Progenitor cell of endocrine pancreas (in vitro differentiated cells): ENCODE measurements around the gene NRDC. TPM values are rescaled to one million over a fixed set of nuclear protein-coding genes. Genes with fewer than 3 reads are reported as not detected.

Experiments
- DNase-seq: peaks from one replicate; pipeline ENCODE4 v3.0.0; 2021; ENCODE audit warnings: low spot score; ENCODE audit not compliant: unreplicated experiment
- H3K27ac Mint-ChIP-seq: 2 replicates; pipeline ENCODE4 v1.8.0; 2021; ENCODE audit warnings: mild to moderate bottlenecking, moderate library complexity, mixed read lengths
- H3K27me3 Mint-ChIP-seq: 2 replicates; pipeline ENCODE4 v1.8.0; 2021; ENCODE audit warnings: mixed read lengths
- H3K36me3 Mint-ChIP-seq: 2 replicates; pipeline ENCODE4 v1.8.0; 2022; ENCODE audit warnings: mixed read lengths; ENCODE audit not compliant: insufficient read depth
- H3K4me1 Mint-ChIP-seq: 2 replicates; pipeline ENCODE4 v1.8.0; 2021; ENCODE audit warnings: low read depth, mixed read lengths
- H3K4me3 Mint-ChIP-seq: 2 replicates; pipeline ENCODE4 v1.8.0; 2021; ENCODE audit warnings: low read depth, mild to moderate bottlenecking, moderate library complexity, mixed read lengths
- H3K9me3 Mint-ChIP-seq: 2 replicates; pipeline ENCODE4 v1.8.0; 2021; ENCODE audit warnings: low read depth, mixed read lengths
- CTCF ChIP-seq: fragments of 200-600 bp; sonication (generic); IDR thresholded peaks from one replicate; pipeline ENCODE4 v1.5.0; 2021; ENCODE audit warnings: antibody characterized with exemption, mild to moderate bottlenecking; ENCODE audit not compliant: unreplicated experiment
- long read RNA-seq: library from polyadenylated mRNA; unstranded; transcript quantifications from one replicate; pipeline ENCODE4 v2.0.0, GENCODE V29; 2020
- total RNA-seq: library from RNA; stranded (reverse); gene quantifications from 2 replicates; pipeline ENCODE4 v1.2.1, GENCODE V29; 2021

NRDC gene
- total RNA-seq = 200 and 207 TPM in 2 replicates
- long read RNA-seq, transcript NRDC-211 (2 exons, 1,020 nt) = minor isoform, 7 of 618 reads
- long read RNA-seq, transcript NRDC-202 (33 exons, 3,895 nt) = minor isoform, 21 of 618 reads
- long read RNA-seq, transcript NRDC-201 (31 exons, 3,691 nt) = major isoform, 347 of 618 reads
- long read RNA-seq, partial matches to known transcripts = 154 of 618 reads
- long read RNA-seq, other reads (novel, unspliced or antisense) = 89 of 618 reads

- Mint-ChIP-seq H3K27me3 (peaks cover 15% of the 10 kb centered on the region), H3K36me3 (no peaks in the 10 kb centered on the region), H3K27ac (no peak within 1 kb of the TSS), H3K4me1 (peaks cover 18% of the 10 kb centered on the region), H3K4me3 (no peak within 1 kb of the TSS), H3K9me3 (no peaks in the 10 kb centered on the region)
- DNase-seq = peak; percentile 98
- no peak for TF ChIP-seq CTCF
Observed at GRCh38 chr1:51878616-51879336, at the start of gene NRDC. Gene NRDC (minus strand): TSS chr1:51878727. CDS start chr1:51878615, 112 bp downstream.

- Mint-ChIP-seq H3K9me3 (no peaks in the 10 kb centered on the region), H3K4me3 (no peak overlapping the region), H3K4me1 (peaks cover 3% of the 10 kb centered on the region), H3K36me3 (peaks cover 5% of the 10 kb centered on the region), H3K27me3 (no peaks in the 10 kb centered on the region), H3K27ac (no peak overlapping the region)
- no peak for TF ChIP-seq CTCF
- no peak for DNase-seq
Observed at GRCh38 chr1:51927029-51927428, 48.5 kb upstream of the NRDC start.

- H3K9me3 Mint-ChIP-seq = no peaks in the 10 kb centered on the region
- DNase-seq = no peak
- H3K27ac Mint-ChIP-seq = no peak overlapping the region
- H3K4me3 Mint-ChIP-seq = no peak overlapping the region
- H3K27me3 Mint-ChIP-seq = no peaks in the 10 kb centered on the region
- H3K4me1 Mint-ChIP-seq = peaks cover 5% of the 10 kb centered on the region
- TF ChIP-seq CTCF = peak; percentile 28
- peaks cover 5% of the 10 kb centered on the region for H3K36me3 Mint-ChIP-seq
Observed at GRCh38 chr1:51926171-51926812, 47.8 kb upstream of the NRDC start.

GRCh38 chr1:51924455-51924854 is 45.9 kb upstream of the NRDC start:
- Mint-ChIP-seq H3K27me3 (no peaks in the 10 kb centered on the region), H3K36me3 (peaks cover 6% of the 10 kb centered on the region), H3K4me3 (no peak overlapping the region), H3K27ac (no peak overlapping the region), H3K9me3 (no peaks in the 10 kb centered on the region), H3K4me1 (peaks cover 12% of the 10 kb centered on the region)
- TF ChIP-seq CTCF = no peak
- no peak for DNase-seq

GRCh38 chr1:51922040-51922439 is 43.5 kb upstream of the NRDC start:
- H3K9me3 Mint-ChIP-seq = no peaks in the 10 kb centered on the region
- H3K27ac Mint-ChIP-seq = no peak overlapping the region
- H3K4me1 Mint-ChIP-seq = peaks cover 12% of the 10 kb centered on the region
- no peak overlapping the region for H3K4me3 Mint-ChIP-seq
- peaks cover 11% of the 10 kb centered on the region for H3K36me3 Mint-ChIP-seq
- no peak for TF ChIP-seq CTCF
- no peaks in the 10 kb centered on the region for H3K27me3 Mint-ChIP-seq
- no peak for DNase-seq
